GM12864 (cell line): ENCODE data around the gene MRPL57.
A peak's percentile ranks its signal among the peaks of the same experiment; 100 is the strongest.

ENCODE experiments used
- DNase-seq: peaks from one replicate; pipeline ENCODE4 v3.0.0-alpha.2; 2011; ENCODE audit warnings: low read depth
- H3K4me3 ChIP-seq: 2 replicates; pipeline ENCODE4 v1.5.1; 2011; ENCODE audit warnings: mild to moderate bottlenecking, low read depth, low read length, control low read depth
- TF ChIP-seq, protein P1 (sequence below): IDR thresholded peaks from 2 replicates; pipeline ENCODE4 v1.5.1; 2011; ENCODE audit warnings: low read depth, mild to moderate bottlenecking, moderate library complexity, low read length, control low read depth, inconsistent platforms; ENCODE audit errors: missing control alignments

MRPL57 gene

GRCh38 chr13:21139374-21139773 is 37.1 kb upstream of the MRPL57 start:
- TF ChIP-seq, protein P1, sequence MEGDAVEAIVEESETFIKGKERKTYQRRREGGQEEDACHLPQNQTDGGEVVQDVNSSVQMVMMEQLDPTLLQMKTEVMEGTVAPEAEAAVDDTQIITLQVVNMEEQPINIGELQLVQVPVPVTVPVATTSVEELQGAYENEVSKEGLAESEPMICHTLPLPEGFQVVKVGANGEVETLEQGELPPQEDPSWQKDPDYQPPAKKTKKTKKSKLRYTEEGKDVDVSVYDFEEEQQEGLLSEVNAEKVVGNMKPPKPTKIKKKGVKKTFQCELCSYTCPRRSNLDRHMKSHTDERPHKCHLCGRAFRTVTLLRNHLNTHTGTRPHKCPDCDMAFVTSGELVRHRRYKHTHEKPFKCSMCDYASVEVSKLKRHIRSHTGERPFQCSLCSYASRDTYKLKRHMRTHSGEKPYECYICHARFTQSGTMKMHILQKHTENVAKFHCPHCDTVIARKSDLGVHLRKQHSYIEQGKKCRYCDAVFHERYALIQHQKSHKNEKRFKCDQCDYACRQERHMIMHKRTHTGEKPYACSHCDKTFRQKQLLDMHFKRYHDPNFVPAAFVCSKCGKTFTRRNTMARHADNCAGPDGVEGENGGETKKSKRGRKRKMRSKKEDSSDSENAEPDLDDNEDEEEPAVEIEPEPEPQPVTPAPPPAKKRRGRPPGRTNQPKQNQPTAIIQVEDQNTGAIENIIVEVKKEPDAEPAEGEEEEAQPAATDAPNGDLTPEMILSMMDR: no peak
- no peak for DNase-seq
- peak overlapping the region; percentile 62 for H3K4me3 ChIP-seq

DNA sequence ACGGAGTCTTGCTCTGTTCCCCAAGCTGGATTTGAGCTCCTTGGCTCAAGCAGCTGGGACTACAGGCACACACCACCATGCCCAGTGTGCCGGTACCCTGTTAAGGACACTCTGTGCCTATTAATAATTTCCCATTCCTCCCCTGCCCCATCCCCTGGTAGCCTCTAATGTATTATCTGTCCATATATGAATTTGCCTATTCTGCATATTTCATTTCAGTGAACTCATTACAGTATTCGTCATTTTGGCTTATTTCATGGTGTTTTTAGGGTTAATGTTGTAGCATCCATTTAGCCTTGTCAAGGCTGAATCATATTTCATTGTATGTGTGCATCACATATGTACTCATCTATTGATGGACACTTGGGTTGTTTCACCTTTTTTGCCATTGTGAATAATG is 33.7 kb upstream of the MRPL57 start:
- DNase-seq: no peak
- no peak overlapping the region for H3K4me3 ChIP-seq
- TF ChIP-seq, protein P1: no peak

DNA sequence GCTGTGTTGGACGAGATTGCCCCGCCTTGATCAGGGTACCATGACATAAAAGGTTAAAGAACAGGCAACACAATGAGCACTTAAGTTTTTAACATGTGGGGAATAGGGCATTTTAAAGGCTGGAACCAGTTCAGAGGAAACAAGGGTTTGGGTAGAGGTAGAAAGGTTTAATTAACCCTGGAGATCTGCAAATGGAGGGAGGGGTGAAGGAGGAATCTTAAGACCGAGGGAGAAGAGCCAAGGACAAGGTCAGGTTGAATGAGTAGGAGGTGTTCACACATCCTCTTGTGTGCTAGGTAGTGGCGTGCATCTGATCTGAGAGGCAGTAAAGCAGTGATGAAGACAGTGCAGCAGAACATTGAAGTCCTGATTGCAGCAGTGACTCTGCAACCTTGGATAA is 28.6 kb upstream of the MRPL57 start:
- DNase-seq: no peak
- H3K4me3 ChIP-seq: no peak overlapping the region
- TF ChIP-seq, protein P1: no peak

- DNase-seq: no peak
- TF ChIP-seq, protein P1: no peak
- no peak overlapping the region for H3K4me3 ChIP-seq
Observed at GRCh38 chr13:21148557-21149258, 27.8 kb upstream of the MRPL57 start.

- H3K4me3 ChIP-seq: no peak overlapping the region
- DNase-seq: no peak
- TF ChIP-seq, protein P1: no peak
Observed at GRCh38 chr13:21149568-21149967, 26.9 kb upstream of the MRPL57 start.

DNA sequence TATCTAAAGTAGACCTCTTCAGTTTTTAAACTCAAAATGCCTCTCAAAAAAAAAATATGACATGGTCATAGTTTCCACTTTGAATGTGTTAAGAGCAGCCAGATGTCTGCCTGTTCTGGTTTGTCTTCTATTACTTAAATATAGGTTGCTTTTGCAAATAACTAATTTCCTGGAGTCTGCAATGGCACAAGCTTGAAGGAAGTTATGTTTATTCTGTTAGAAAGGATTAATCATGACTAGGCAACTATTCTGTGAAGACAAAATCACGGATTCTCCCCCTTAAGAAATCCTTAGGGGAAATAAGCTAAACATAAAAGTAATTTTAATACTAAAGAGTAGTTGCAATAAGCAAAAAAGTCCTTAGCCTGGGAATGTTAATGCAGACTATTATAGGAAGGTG is 26.4 kb upstream of the MRPL57 start:
- no peak overlapping the region for H3K4me3 ChIP-seq
- no peak for DNase-seq
- TF ChIP-seq, protein P1: no peak

- H3K4me3 ChIP-seq: no peak overlapping the region
- TF ChIP-seq, protein P1: no peak
- DNase-seq: no peak
Observed at GRCh38 chr13:21152251-21152899, 24.1 kb upstream of the MRPL57 start.
